ACC112 (cell line): ENCODE data around the gene F2R.

Experiments used
- H2AFZ ChIP-seq: fragments of 200-600 bp; sonication (generic); one replicate; pipeline ENCODE4 v1.6.0; 2017; ENCODE audit warnings: antibody characterized with exemption, low read length; ENCODE audit not compliant: unreplicated experiment
- H3K27ac ChIP-seq: fragments of 200-600 bp; sonication (generic); 2 replicates; pipeline ENCODE4 v1.5.1; 2014; ENCODE audit warnings: low read depth, mild to moderate bottlenecking, antibody characterized with exemption, low read length, moderate library complexity
- H3K27me3 ChIP-seq: fragments of 200-600 bp; sonication (generic); 2 replicates; pipeline ENCODE4 v1.6.1; 2014; ENCODE audit warnings: mild to moderate bottlenecking, antibody characterized with exemption, low read length, moderate library complexity, mixed read lengths; ENCODE audit not compliant: insufficient read depth
- H3K36me3 ChIP-seq: fragments of 200-600 bp; sonication (generic); 2 replicates; pipeline ENCODE4 v1.6.1; 2016; ENCODE audit warnings: mild to moderate bottlenecking, antibody characterized with exemption, low read length, moderate library complexity, mixed read lengths; ENCODE audit not compliant: insufficient read depth
- H3K4me1 ChIP-seq: fragments of 200-600 bp; sonication (generic); one replicate; pipeline ENCODE4 v1.6.1; 2016; ENCODE audit warnings: low read length, mixed read lengths; ENCODE audit not compliant: insufficient read depth, unreplicated experiment, control insufficient read depth
- H3K4me3 ChIP-seq: fragments of 200-600 bp; sonication (generic); 2 replicates; pipeline ENCODE4 v1.5.1; 2014; ENCODE audit warnings: mild to moderate bottlenecking, low read depth, low read length
- H3K79me2 ChIP-seq: fragments of 200-600 bp; sonication (generic); one replicate; pipeline ENCODE4 v1.6.0; 2016; ENCODE audit warnings: low read length; ENCODE audit not compliant: control insufficient read depth, unreplicated experiment, insufficient read depth

Gene F2R

DNA sequence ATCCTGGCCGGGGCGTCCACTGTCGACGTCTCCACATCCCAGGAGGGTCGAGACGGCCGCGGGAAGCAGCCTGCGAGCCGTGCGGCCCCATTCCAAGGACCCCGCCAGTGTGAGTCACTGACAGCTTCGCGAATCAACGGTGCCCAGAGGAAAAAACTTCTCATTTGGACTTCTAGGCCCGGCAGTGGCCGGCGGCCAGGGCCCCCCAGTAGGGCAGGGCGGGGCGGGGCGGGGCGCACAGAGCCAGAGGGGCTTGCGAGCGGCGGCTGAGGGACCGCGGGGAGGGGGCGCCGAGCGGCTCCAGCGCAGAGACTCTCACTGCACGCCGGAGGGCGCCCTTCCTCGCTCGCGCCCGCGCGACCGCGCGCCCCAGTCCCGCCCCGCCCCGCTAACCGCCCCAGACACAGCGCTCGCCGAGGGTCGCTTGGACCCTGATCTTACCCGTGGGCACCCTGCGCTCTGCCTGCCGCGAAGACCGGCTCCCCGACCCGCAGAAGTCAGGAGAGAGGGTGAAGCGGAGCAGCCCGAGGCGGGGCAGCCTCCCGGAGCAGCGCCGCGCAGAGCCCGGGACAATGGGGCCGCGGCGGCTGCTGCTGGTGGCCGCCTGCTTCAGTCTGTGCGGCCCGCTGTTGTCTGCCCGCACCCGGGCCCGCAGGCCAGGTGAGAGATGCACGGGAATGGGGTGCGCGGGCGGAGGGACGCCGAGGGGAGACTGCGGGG lies at the start of gene F2R:
Gene F2R (plus strand): TSS at position 391 of the 720 bp plus-strand sequence. CDS start 182 bp downstream, at position 573.
- peak within 1 kb of the TSS; percentile 82 for H2AFZ ChIP-seq
- peaks cover 25% of the 10 kb centered on the region for H3K79me2 ChIP-seq
- H3K4me1 ChIP-seq = peaks cover 21% of the 10 kb centered on the region
- H3K27me3 ChIP-seq = no peaks in the 10 kb centered on the region
- 0 out of 2 replicates have a peak within 1 kb of the TSS, but pooled peaks have one; percentile 8 for H3K27ac ChIP-seq
- H3K4me3 ChIP-seq = peak within 1 kb of the TSS; percentile 81
- no peaks in the 10 kb centered on the region for H3K36me3 ChIP-seq

DNA sequence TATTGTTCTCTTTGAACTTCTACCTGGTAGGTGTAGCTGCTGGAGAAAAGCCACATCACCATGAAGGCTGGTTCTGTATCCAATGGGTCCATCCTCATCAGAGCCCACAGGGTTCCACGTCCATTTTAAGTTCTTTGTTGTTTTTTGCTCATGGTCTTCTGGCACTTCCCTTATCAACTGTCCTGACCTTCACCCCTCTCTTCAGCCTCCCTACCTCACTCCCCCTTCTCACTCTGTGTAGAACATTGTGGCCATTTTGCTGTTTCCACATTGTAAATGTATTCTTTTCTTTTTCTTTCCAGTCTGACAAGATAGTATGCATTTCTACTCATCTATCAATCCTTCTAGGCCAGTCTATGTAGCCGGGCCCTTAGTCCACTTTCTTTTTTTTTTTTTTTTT lies 48.4 kb upstream of the F2R start:
- Histone ChIP-seq H3K27ac (no peak overlapping the region), H3K79me2 (no peaks in the 10 kb centered on the region), H3K36me3 (no peaks in the 10 kb centered on the region), H3K4me1 (peaks cover 4% of the 10 kb centered on the region), H3K27me3 (no peaks in the 10 kb centered on the region), H2AFZ (no peak overlapping the region), H3K4me3 (no peak overlapping the region)

DNA sequence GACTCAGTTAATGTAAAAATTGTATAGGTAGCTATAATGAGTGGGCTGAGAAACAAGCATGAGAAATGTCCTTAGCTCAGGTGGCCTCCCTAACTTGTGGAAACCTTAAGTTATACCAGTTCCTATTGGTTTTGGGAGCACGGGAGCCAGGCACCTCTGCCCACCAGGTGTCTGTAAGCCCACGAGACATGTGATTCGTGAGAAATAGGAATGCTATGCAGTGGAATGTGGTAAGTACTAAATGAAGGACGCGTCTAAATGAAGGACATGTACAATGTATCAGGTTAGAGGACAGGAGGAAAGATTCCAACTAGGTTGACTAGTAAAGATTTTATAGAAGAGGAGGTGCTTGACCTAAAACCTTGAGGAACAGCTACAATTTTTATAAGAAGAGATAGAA lies 46.7 kb upstream of the F2R start:
- no peak overlapping the region for H3K4me3 ChIP-seq
- no peaks in the 10 kb centered on the region for H3K27me3 ChIP-seq
- no peaks in the 10 kb centered on the region for H3K36me3 ChIP-seq
- H3K79me2 ChIP-seq = no peaks in the 10 kb centered on the region
- peaks cover 4% of the 10 kb centered on the region for H3K4me1 ChIP-seq
- H2AFZ ChIP-seq = no peak overlapping the region
- H3K27ac ChIP-seq = no peak overlapping the region

DNA sequence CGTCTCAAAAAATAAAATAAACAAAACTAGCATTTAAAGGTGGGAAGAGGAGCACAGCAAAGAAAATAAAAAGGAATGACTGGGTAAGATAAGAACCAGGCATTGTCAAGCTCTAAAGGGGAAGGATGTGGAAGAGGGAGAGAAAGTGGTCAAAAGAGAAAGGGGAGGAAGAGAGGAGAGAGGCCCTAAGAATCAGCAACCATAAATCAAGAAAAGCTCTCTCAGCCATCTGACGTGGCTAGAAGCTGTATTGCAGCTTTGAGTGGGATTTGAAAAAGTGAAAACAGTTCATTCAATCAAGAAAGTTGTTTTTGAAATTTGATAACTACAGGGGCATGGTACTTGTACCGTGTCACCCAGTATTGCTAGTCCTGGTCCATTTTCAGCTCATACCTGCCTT lies 45.4 kb upstream of the F2R start:
- no peaks in the 10 kb centered on the region for H3K36me3 ChIP-seq
- no peak overlapping the region for H3K27ac ChIP-seq
- H3K79me2 ChIP-seq = no peaks in the 10 kb centered on the region
- no peaks in the 10 kb centered on the region for H3K27me3 ChIP-seq
- peaks cover 4% of the 10 kb centered on the region for H3K4me1 ChIP-seq
- no peak overlapping the region for H3K4me3 ChIP-seq
- H2AFZ ChIP-seq = no peak overlapping the region

DNA sequence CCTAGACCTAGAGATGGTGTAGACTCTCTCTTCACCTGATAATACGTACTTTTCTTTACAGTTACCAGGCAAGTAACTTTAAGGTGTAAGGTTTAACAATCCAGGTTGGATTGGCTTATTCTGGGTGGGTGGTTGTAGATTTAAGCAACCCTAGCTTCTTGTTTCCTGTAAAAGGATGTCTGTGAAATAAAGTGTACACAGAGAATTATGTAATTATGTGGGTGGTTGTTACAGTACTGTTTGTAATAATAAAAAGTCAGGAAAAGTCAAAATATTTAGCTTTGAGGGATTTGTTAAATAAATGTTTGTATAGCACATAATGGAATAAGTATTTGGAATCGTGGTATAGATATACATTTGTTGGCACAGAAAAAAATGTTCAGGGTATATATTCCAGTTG lies 43.7 kb upstream of the F2R start:
- Histone ChIP-seq H3K79me2 (no peaks in the 10 kb centered on the region), H3K4me3 (no peak overlapping the region), H3K27ac (no peak overlapping the region), H2AFZ (no peak overlapping the region), H3K27me3 (no peaks in the 10 kb centered on the region), H3K4me1 (peaks cover 4% of the 10 kb centered on the region), H3K36me3 (no peaks in the 10 kb centered on the region)

DNA sequence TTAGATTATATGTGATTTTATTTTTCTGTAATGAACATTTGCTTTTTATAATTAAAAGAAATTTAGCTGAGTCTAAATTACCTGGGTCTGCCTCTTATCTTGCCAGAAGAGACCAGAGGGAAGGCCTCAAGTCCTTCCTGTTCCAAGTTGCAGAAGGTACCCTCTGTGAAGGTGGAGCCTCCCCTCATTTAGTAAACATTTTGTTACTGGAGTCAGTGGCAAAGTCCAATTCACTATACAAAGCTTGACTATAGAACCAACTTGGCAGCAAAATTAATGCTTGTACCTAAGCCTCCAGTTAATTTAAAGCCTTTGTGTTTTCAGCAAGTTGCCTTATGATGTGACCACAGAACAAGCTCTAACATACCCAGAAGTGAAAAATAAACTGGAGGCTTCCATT lies 42.8 kb upstream of the F2R start:
- no peaks in the 10 kb centered on the region for H3K36me3 ChIP-seq
- H3K27ac ChIP-seq = no peak overlapping the region
- H2AFZ ChIP-seq = no peak overlapping the region

DNA sequence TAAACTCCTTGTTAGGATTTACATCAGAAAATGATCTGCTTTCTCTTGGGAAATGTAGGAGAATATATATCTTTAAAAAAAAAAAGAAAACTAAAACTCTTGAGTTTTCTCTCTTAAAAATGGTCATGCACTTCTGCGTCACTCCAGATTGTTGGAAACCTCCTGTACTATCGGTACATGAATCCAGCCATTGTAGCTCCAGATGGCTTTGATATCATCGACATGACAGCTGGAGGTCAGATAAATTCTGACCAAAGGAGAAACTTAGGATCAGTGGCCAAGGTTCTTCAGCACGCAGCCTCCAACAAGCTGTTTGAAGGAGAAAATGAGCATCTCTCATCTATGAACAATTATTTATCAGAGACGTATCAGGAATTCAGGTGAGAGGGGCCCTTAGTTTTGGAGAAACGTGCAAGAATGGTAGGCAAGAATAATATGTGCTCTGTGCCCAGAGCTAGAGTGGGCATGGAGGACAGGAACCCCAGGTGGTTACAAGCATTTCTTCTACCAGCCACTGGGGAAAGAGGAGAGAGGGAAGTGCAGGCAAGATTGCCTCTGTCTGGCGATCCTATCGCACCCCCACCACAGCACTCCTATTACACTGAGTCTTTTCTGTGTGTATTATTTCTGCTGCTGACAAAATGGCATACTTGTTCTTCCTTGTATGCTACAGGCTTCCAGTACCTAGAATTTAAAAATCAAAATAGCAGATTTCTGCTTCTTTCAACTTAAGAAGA lies 41.4 kb upstream of the F2R start:
- H2AFZ ChIP-seq = no peak overlapping the region
- no peaks in the 10 kb centered on the region for H3K36me3 ChIP-seq
- H3K27me3 ChIP-seq = no peaks in the 10 kb centered on the region
- no peak overlapping the region for H3K27ac ChIP-seq
- peaks cover 4% of the 10 kb centered on the region for H3K4me1 ChIP-seq
- H3K79me2 ChIP-seq = no peaks in the 10 kb centered on the region
- H3K4me3 ChIP-seq = no peak overlapping the region

More for the DNA sequence above, 42.8 kb upstream of the F2R start:
- Histone ChIP-seq H3K4me1 (peaks cover 4% of the 10 kb centered on the region), H3K79me2 (no peaks in the 10 kb centered on the region), H3K27me3 (no peaks in the 10 kb centered on the region), H3K4me3 (no peak overlapping the region)

DNA sequence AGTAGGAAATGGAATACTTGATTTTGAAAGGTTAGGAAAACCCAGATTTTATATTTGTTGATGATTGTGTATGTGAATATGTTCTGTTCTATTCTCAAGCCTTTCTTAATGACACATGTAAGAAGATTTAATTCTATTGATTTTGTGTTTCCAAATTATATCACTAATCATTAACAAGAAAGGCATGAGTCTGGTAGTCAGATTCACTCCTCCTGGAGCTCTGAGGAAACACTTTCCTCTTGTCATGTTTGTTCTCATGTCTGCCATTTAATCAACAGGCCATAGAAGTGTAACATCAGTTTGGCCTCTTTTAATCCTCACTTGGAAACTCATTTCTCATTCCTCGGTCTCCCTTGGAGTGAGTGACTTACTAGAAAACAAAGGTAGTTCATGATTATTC lies 40.6 kb upstream of the F2R start:
- no peaks in the 10 kb centered on the region for H3K27me3 ChIP-seq
- H2AFZ ChIP-seq = no peak overlapping the region
- no peaks in the 10 kb centered on the region for H3K79me2 ChIP-seq
- no peak overlapping the region for H3K4me3 ChIP-seq
- H3K4me1 ChIP-seq = peaks cover 4% of the 10 kb centered on the region
- H3K36me3 ChIP-seq = no peaks in the 10 kb centered on the region
- H3K27ac ChIP-seq = no peak overlapping the region

DNA sequence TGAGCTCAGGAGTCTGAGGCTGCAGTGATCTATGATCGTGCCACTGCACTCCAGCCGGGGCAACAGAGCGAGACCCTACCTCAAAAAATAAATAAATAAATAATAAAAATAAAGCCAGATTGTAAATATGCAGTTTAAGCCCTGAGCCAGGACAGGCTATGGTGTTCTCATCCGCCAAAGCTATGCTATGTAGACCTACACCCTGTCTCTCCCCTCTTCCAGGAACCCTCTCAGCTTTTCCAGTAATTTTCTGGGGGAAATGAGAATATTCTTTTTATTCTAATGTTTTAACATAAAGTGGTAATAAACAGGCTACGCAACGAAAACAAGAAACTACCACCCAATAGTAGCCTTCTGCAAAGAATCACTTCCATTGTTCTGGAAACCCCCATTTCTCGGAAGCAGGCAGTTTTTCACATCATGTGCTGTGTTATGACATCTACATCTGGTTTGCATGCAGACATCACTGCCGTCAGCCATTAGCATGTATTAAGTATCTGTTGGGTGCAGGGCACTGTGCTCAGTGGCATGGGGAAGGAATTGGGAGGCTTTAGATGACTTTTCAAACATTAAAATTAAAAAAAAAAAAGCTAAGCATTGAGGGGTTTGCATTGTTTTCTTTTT lies 38.0 kb upstream of the F2R start:
- H3K36me3 ChIP-seq = no peaks in the 10 kb centered on the region
- no peaks in the 10 kb centered on the region for H3K79me2 ChIP-seq
- no peak overlapping the region for H3K27ac ChIP-seq
- no peak overlapping the region for H3K4me3 ChIP-seq
- H2AFZ ChIP-seq = no peak overlapping the region
- H3K4me1 ChIP-seq = no peaks in the 10 kb centered on the region
- H3K27me3 ChIP-seq = no peaks in the 10 kb centered on the region

DNA sequence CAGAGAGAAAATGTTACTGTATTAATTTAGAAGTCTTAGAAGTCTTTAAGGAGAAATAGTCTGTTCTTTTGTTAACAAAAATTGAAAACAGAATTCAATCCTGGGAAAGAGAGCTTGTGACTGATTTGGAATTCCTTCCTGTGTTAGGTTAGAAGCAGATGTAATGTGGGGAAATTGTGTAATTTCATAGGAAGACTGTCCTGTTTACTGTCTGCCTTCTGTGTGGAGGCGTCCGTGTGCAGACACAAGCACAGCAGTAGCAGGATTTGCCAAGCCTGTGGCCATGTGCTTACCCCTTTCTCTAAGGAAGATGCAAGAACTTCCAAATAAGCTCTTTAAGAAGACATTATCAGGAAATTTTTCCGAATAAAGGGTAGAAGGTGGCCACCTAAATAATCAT lies 36.7 kb upstream of the F2R start:
- no peaks in the 10 kb centered on the region for H3K36me3 ChIP-seq

More for the DNA sequence above, 36.7 kb upstream of the F2R start:
- Histone ChIP-seq H3K27me3 (no peaks in the 10 kb centered on the region), H3K27ac (no peak overlapping the region), H3K79me2 (no peaks in the 10 kb centered on the region), H3K4me3 (no peak overlapping the region), H3K4me1 (no peaks in the 10 kb centered on the region), H2AFZ (no peak overlapping the region)
